ENCODE results near the gene SMIM29.
"Not testable (repeated sequence)": the region's sequence is repeated elsewhere in the genome, so short reads cannot be mapped to it uniquely, and the experiment has no call there.

The SMIM29 gene

DNA sequence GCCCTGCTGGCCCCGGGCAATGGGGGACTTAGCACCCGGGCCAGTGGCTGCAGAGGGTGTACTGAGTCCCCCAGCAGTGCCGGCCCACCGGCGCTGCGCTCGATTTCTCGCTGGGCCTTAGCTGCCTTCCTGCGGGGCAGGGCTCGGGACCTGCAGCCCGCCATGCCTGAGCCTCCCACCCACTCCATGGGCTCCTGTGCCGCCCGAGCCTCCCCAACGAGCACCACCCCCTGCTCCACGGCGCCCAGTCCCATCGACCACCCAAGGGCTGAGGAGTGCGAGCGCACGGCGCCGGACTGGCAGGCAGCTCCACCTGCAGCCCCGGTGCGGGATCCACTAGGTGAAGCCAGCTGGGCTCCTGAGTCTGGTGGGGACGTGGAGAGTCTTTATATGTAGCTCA lies 20.3 kb upstream of the SMIM29 start:
- in situ Hi-C loops (cut with MboI; ENCODE audit: low sequenced_read_pairs), result not testable (repeated sequence)

- in situ Hi-C loops (cut with MboI; ENCODE audit: low sequenced_read_pairs), result no loop called here
Observed at GRCh38 chr6:34267746-34268145, 18.9 kb upstream of the SMIM29 start.

DNA sequence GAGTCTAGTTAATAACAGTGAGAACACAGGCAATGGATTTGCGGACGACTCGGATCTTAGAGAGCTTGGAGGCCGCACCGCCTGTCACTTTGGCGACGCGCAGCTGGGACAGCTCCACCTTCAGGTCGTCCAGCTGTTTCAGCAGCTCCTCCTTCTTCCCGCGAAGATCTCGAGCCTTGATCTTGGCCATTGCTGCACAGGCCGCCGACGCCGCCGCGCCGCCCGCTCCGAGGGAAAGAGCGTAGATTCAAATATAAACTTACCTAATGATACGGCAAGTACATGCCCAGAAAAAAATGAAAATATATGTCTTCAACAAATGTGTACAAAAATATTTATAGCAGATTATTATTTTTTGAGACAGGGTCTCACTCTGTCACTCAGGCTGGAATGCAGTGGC lies 14.7 kb upstream of the SMIM29 start:
- in situ Hi-C loops (cut with MboI; ENCODE audit: low sequenced_read_pairs), result not testable (repeated sequence)

DNA sequence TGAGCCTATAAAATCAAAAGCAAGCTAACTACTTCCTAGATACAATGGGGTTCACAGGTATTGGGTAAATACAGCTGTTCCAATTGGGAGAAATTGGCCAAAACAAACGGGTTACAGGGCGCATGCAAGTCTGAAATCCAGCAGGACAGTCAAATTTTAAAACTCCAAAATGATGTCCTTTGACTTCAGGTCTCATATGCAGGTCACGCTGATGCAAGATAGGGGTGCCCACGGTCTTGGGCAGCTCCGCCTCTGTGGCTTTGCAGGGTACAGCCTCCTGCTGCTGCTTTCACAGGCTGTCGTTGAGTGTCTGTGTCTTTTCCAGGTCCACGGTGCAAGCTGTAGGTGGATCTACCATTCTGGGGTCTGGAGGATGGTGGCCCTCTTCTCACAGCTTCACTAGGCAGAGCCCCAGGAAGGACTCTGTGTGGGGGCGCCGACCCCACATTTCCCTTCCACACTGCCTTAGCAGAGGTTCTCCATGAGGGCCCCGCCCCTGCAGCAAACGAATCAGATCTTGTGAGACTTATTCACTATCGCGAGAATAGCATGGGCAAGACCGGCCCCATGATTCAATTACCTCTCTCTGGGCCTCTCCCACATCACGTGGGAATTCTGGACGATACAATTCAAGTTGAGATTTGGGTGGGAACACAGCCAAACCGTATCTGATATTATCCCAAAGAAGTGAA lies 11.9 kb upstream of the SMIM29 start:
- in situ Hi-C loops (cut with MboI; ENCODE audit: low sequenced_read_pairs), result no loop called here

DNA sequence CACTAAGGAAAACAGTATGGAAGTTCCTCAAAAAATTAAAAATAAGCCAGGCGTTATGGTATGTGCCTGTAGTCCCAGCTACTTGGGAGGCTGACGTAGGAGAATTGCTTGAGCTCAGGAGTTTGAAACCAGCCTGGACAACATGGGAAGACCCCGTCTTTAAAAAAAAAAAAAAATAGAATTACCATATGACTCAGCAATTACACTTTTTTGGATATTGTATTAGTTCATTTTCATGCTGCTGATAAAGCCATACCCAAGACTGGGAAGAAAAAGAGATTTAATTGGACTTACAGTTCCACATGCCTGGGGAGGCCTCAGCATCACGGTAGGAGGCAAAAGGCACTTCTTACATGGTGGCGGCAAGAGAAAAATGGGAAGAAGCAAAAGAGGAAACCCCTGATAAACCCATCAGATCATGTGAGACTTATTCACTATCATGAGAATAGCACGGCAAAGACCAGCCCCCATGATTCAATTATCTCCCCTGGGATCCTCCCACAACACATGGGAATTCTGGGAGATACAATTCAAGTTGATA lies 10.8 kb upstream of the SMIM29 start:
- in situ Hi-C loops (cut with MboI; ENCODE audit: low sequenced_read_pairs), result no loop called here

DNA sequence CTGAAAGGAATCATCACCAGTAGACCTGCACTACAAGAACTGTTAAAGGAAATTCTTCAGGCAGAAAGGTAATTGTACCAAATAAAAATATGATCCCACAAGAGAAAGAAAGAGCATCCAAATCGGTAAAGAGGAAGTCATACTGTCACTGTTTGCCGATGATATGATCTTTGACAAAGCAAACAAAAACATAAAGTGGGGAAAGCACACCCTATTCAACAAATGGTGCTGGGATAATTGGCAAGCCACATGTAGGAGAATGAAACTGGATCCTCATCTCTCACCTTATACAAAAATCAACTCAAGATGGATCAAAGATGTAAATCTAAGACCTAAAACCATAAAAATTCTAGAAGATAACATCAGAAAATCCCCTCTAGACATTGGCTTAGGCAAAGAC lies 3.6 kb upstream of the SMIM29 start:
- in situ Hi-C loops (cut with MboI; ENCODE audit: low sequenced_read_pairs), result not testable (repeated sequence)

DNA sequence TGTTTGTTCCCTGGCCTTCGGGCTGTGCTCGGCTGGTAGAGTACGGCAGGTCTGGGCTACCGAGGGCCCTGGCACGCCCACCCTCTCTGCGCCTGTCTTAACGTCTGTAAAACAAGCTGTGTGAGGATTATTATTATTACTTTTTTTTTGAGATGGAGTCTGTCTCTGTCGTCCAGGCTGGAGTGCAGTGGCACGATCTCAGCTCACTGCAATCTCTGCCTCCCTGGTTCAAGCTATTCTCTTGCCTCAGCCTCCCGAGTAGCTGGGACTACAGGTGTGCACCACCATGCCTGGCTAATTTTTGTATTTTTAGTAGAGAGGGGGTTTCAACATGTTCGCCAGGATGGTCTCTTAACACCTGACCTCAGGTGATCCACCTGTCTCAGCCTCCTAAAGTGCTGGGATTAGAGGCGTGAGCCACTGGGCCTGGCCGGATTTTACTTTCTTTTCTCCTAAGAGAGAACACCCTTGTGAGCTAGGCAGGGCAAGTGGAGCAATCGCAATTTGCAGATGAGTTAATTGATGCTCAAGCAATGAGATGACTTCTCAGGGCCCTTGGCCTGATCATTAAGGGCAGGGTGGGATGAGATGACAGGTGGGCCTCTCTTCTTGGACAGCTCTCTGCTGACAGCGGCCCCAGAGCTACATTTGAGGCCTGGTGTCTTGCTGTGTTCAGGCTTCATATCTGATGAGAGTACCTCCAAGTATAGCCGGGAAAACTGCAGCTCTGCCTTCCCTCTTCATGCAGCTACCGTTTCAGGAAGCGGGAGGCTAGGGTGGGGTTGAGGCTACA lies 859 bp upstream of the SMIM29 start:
- in situ Hi-C loops (cut with MboI; ENCODE audit: low sequenced_read_pairs), result loop anchor here (5.0 kb wide), 1 partner anchor 168 kb away; no protein-coding TSS in a partner anchor

DNA sequence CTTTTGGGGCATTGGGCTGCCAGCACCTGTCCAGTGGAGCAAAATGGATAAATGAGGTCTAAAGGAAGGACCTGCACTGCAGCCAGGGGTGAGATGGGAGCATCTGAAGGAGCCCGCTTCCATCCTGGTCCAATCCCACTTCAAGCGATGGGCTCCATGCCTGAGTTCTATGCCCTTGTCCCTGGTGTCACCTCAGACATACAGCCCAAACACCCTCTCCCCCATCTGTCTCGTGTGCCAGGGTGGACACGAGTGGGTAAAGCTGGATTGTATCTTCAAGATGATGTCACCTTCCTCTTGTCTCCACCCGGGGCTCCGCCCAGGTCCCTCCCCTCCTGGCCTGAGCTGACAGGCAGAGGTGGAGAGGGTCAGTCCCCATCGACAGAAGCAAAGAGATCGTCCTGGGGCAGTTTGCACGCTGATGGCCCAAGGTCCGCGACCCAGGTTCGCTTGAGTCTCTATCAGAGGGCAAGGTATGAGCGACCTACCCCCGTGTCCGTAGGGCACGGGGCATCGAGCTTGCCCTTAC lies 544 bp downstream of the SMIM29 start:
- in situ Hi-C loops (cut with MboI; ENCODE audit: low sequenced_read_pairs), result loop anchor here (5.0 kb wide), 1 partner anchor 169 kb away; no protein-coding TSS in a partner anchor

DNA sequence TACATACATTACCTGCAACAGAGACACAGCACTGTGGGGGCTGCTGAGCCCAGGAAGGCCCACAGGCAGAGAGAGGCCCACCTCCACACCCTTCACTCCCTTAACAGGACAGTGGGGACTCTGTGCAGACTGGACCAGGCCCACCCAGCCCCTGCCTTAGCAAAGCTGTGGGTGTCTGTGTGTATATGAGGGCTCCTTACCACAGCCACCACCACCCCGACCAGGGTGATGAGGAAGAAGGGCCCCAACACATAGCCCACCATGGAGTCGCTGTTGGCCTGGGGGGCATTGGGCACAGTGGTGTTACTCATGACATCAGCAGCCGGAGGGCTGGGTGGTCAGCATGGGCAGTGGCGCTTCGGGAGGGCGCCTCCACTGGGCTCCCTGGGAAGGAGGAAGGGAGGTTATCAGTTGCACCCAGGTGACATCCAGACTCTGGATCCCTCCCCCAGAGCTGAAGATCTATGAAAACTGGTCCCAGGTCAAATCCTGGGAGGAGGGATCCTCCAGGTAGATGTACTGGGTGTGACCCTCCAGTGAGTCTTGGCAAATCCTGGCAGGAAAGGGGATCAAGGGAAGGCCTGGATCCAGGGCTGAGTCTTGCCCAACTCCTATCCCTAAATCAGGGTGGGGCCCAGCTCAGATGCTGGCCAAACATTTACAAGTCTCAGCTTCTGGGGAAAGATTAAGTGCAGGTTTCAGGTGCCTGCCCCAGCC lies 1.2 kb downstream of the SMIM29 start:
- in situ Hi-C loops (cut with MboI; ENCODE audit: low sequenced_read_pairs), result loop anchor here (5.0 kb wide), 1 partner anchor 170 kb away; no protein-coding TSS in a partner anchor

DNA sequence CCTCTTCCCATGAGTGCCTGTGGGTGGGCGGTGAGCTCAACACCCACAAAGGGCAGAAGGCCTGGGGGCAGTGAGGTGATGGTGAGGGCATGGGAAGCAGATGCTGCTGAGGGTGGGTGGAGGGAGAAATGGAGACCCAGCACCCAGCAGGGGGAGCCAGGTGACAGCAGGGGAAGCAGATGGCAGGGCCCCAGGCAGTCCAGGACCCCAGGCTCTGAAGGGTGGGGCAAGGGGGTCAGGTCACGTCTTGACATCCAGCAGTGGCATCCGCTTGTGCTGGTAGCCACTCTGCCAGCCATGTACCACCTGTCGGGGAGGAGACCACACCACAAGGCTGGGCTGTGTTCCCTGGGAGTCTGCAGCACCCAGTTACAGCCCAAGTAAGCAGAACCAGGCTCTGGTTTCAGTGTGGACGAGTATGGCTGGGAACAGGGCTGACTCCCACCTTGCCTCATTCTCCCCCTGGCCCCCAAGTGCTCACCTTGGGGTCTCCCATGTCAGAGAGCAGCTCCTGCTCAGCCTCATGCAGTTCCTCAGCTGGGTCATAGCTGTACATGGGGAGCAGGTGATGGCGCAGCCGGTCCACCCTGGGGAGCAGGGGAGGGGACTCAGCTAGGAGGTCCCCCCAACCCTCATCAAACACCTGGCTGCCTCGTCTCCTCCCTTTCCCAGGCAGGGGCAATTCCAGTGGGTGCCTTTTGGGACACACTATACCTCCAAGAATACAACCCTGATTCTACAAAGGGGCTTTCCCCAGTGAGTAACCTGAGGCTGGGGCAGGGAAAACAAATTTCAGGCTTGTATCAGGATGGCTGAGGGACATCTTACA lies 2.0 kb downstream of the SMIM29 start:
- in situ Hi-C loops (cut with MboI; ENCODE audit: low sequenced_read_pairs), result loop anchor here (5.0 kb wide), 1 partner anchor 171 kb away; no protein-coding TSS in a partner anchor

GRCh38 chr6:34246249-34246562 lies 2.6 kb downstream of the SMIM29 start:
- in situ Hi-C loops (cut with MboI; ENCODE audit: low sequenced_read_pairs), result loop anchor here (5.0 kb wide), 1 partner anchor 171 kb away; no protein-coding TSS in a partner anchor

DNA sequence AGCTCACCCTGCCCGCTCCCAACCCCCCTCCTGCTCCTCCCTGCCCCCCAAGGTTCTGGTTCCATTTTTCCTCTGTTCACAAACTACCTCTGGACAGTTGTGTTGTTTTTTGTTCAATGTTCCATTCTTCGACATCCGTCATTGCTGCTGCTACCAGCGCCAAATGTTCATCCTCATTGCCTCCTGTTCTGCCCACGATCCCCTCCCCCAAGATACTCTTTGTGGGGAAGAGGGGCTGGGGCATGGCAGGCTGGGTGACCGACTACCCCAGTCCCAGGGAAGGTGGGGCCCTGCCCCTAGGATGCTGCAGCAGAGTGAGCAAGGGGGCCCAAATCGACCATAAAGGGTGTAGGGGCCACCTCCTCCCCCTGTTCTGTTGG lies 3.1 kb downstream of the SMIM29 start:
- in situ Hi-C loops (cut with MboI; ENCODE audit: low sequenced_read_pairs), result loop anchor here (5.0 kb wide), 1 partner anchor 172 kb away; no protein-coding TSS in a partner anchor

DNA sequence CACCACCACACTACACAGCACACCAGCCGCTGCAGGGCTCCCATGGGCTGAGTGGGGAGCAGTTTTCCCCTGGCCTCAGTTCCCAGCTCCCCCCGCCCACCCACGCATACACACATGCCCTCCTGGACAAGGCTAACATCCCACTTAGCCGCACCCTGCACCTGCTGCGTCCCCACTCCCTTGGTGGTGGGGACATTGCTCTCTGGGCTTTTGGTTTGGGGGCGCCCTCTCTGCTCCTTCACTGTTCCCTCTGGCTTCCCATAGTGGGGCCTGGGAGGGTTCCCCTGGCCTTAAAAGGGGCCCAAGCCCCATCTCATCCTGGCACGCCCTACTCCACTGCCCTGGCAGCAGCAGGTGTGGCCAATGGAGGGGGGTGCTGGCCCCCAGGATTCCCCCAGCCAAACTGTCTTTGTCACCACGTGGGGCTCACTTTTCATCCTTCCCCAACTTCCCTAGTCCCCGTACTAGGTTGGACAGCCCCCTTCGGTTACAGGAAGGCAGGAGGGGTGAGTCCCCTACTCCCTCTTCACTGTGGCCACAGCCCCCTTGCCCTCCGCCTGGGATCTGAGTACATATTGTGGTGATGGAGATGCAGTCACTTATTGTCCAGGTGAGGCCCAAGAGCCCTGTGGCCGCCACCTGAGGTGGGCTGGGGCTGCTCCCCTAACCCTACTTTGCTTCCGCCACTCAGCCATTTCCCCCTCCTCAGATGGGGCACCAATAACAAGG lies 3.6 kb downstream of the SMIM29 start:
- in situ Hi-C loops (cut with MboI; ENCODE audit: low sequenced_read_pairs), result loop anchor here (5.0 kb wide), 1 partner anchor 172 kb away; no protein-coding TSS in a partner anchor

DNA sequence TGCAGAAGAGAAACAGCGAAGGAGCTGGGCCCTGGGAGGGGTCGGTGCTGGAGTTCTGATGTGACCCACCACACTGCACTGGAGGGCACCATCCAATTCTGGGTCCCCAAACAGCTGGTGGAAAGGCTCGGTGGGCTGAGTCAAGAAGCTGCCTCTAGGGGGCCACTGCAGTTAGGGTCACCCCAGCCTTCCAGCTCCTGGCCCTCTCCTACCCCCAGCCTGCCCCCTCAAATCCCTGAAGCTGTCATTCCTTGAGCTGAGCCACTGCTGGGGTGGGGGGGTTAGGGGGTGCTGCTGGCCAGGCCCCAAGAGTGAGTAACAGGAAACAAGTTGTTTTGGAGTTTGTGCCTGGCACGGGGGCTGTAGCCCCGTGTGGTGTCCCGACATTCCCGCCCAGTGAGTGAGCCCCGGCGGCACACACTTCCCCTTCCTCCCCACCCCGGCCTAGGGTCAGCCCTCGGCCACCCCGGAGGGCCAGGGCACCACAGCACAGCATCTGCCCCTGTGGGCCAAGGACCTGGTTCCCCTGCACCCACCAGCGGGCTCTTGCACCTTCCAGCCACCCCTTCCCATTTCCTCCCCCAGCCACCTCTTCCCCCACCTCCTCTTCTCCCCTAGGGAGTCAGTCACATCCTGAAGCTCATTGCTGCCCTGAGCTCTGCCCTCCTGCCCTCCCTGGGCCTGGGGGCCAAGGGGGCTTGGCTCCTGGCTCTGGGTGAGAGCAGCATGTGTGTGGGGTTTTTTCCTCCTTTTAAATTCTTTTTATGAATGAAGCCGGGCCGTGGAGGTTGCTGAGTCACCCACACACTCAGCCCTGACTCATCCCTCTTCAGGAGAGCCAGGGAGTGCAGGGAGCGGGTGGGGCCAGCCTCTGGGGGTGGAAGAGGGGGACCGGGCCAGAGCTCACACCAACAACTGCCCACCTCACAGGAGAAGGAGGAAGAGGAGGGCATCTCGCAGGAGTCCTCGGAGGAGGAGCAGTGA lies 4.6 kb downstream of the SMIM29 start:
- in situ Hi-C loops (cut with MboI; ENCODE audit: low sequenced_read_pairs), result no loop called here

DNA sequence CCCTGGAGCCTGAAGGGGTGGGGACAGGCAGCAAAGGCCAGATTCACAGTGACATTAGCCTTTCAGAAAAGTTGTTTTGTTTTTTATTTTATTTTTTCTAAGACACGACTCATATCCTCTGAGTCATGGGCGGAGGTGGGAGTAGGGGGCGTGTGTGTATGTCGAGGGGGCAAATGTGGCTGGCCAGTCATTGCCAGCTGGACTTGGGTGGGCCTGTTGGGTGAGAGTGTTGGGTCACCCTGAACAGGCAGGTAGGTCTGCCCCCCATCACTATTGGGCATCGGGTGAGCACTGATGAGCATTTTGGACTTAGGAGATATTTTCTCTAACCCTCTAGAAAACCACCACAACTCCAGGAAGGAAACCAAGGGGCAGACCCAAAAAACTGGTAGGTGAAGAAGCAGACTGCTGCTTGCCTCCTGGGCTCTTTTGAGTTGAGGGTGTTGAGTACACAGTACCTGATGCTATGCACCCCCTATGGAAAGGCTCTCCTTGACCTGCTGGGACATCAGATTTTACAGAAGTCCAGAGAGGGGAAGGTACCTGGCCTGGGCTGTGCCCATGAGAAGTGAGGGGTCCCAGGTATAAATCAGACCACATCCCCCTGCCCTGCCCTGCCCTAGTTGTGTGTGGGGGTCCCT lies 5.6 kb downstream of the SMIM29 start:
- in situ Hi-C loops (cut with MboI; ENCODE audit: low sequenced_read_pairs), result no loop called here

- in situ Hi-C loops (cut with MboI; ENCODE audit: low sequenced_read_pairs), result no loop called here
Observed at GRCh38 chr6:34242252-34243130, 6.3 kb downstream of the SMIM29 start.

Measured in HL-60/S4 (cell line).